HepG2 (cell line): ENCODE data around the gene SUN1. TPM values are rescaled to one million over a fixed set of nuclear protein-coding genes. Genes with fewer than 3 reads are reported as not detected.
A peak's percentile ranks its signal among the peaks of the same experiment; 100 is the strongest.

Experiments used
- ARNT2 ChIP-seq: sonication (generic); formaldehyde crosslinking; IDR thresholded peaks from 2 replicates; pipeline ENCODE4 v1.8.0; 2022; ENCODE audit warnings: mild to moderate bottlenecking, low read depth, missing genetic modification reagents, moderate library complexity
- BATF2 ChIP-seq: sonication (generic); formaldehyde crosslinking; IDR thresholded peaks from 2 replicates; pipeline ENCODE4 v1.8.0; 2022; ENCODE audit warnings: mild to moderate bottlenecking, missing genetic modification reagents, moderate library complexity
- CBFB ChIP-seq: sonication (generic); formaldehyde crosslinking; IDR thresholded peaks from 2 replicates; pipeline ENCODE4 v1.4.0; 2020; ENCODE audit warnings: missing genetic modification reagents
- CBX1 ChIP-seq: IDR thresholded peaks from one replicate; pipeline ENCODE4 v1.6.1; 2016; ENCODE audit warnings: antibody characterized with exemption, low read depth
- DNMT1 ChIP-seq: sonication (generic); formaldehyde crosslinking; IDR thresholded peaks from 2 replicates; pipeline ENCODE4 v1.5.1; 2020; ENCODE audit warnings: mild to moderate bottlenecking, missing genetic modification reagents
- EP300 ChIP-seq, 3 experiments: sonication (generic) in 1 of 3; formaldehyde crosslinking in 1 of 3; IDR thresholded peaks; 2 replicates each; pipeline versions ENCODE4 v1.5.1 to v1.6.1; 2011 to 2020; ENCODE audit warnings: low read depth in 2 of 3, low read length in 2 of 3, borderline replicate concordance in 1 of 3, improper control_type of control experiment in 1 of 3, mild to moderate bottlenecking in 1 of 3, missing genetic modification reagents in 1 of 3, moderate library complexity in 1 of 3
- ERF ChIP-seq: IDR thresholded peaks from 2 replicates; pipeline ENCODE4 v1.6.1; 2018; ENCODE audit warnings: missing biosample characterization, missing genetic modification reagents
- MXD3 ChIP-seq: IDR thresholded peaks from 2 replicates; pipeline ENCODE4 v1.6.1; 2016; ENCODE audit warnings: mild to moderate bottlenecking, missing biosample characterization, missing genetic modification reagents
- TOPORS ChIP-seq: sonication (generic); formaldehyde crosslinking; IDR thresholded peaks from 2 replicates; pipeline ENCODE4 v1.8.0; 2023; ENCODE audit warnings: mild to moderate bottlenecking, missing genetic modification reagents
- U2AF2 ChIP-seq: fragments of 200-400 bp; formaldehyde crosslinking; IDR thresholded peaks from 2 replicates; pipeline ENCODE4 v1.6.1; 2017; ENCODE audit warnings: low read depth, mild to moderate bottlenecking, low read length
- ZFX ChIP-seq: sonication (generic); formaldehyde crosslinking; IDR thresholded peaks from 2 replicates; pipeline ENCODE4 v1.4.0; 2020; ENCODE audit warnings: mild to moderate bottlenecking, low read depth, missing genetic modification reagents, moderate library complexity
- ZGPAT ChIP-seq: IDR thresholded peaks from 2 replicates; pipeline ENCODE4 v1.6.1; 2016; ENCODE audit warnings: mild to moderate bottlenecking
- ZNF138 ChIP-seq: sonication (generic); formaldehyde crosslinking; IDR thresholded peaks from 2 replicates; pipeline ENCODE4 v1.5.0; 2020; ENCODE audit warnings: mild to moderate bottlenecking, low read depth, missing genetic modification reagents
- ZNF235 ChIP-seq: sonication (generic); formaldehyde crosslinking; IDR thresholded peaks from 2 replicates; pipeline ENCODE4 v1.8.1; 2023; ENCODE audit warnings: mild to moderate bottlenecking, missing genetic modification reagents, borderline replicate concordance
- ZNF274 ChIP-seq: sonication (generic); formaldehyde crosslinking; IDR thresholded peaks from 2 replicates; pipeline ENCODE4 v1.5.1; 2020; ENCODE audit warnings: mild to moderate bottlenecking, missing genetic modification reagents
- ZNF333 ChIP-seq: sonication (generic); formaldehyde crosslinking; IDR thresholded peaks from 2 replicates; pipeline ENCODE4 v1.4.0; 2020; ENCODE audit warnings: mild to moderate bottlenecking, missing genetic modification reagents, borderline replicate concordance
- ZNF672 ChIP-seq: sonication (generic); formaldehyde crosslinking; IDR thresholded peaks from 2 replicates; pipeline ENCODE4 v1.8.1; 2022; ENCODE audit warnings: missing genetic modification reagents
- ZNF678 ChIP-seq: sonication (generic); formaldehyde crosslinking; IDR thresholded peaks from 2 replicates; pipeline ENCODE4 v1.4.0; 2020; ENCODE audit warnings: mild to moderate bottlenecking, missing genetic modification reagents
- ZNF737 ChIP-seq: sonication (generic); formaldehyde crosslinking; IDR thresholded peaks from 2 replicates; pipeline ENCODE4 v1.5.0; 2020; ENCODE audit warnings: missing genetic modification reagents, mild to moderate bottlenecking, borderline replicate concordance
- polyA plus RNA-seq, 8 experiments: library from polyadenylated mRNA; depleted of rRNA in 3 of 8; stranded (reverse) in 7 of 8; unstranded in 1 of 8; fragments of >200 nt; fragmentation: Illumina TruSeq in 4 of 8; extraction: Trizol in 4 of 8; gene quantifications; 2 replicates each; pipeline versions ENCODE4 v1.2.1 to v1.2.3, GENCODE V29; 2011 to 2016; ENCODE audit warnings: low read depth in 4 of 8, missing spikeins in 1 of 8, mixed read lengths in 1 of 8; ENCODE audit not compliant: insufficient read depth in 1 of 8
- total RNA-seq, 5 experiments: library from RNA; depleted of rRNA; stranded (reverse); fragments of >200 nt; fragmentation: Illumina TruSeq; extraction: Trizol; gene quantifications; 2 replicates each; pipeline ENCODE4 v1.2.3, GENCODE V29; 2016; ENCODE audit warnings: low read depth in 1 of 5
- TF ChIP-seq, protein P1 (sequence below): sonication (generic); formaldehyde crosslinking; IDR thresholded peaks from 2 replicates; pipeline ENCODE4 v1.9.0; 2022; ENCODE audit warnings: low read depth, missing genetic modification reagents
- TF ChIP-seq, protein P2 (sequence below), 2 experiments: fragments of 450-650 bp in 1 of 2; sonication (generic) in 1 of 2; formaldehyde crosslinking; IDR thresholded peaks; 2 replicates each; pipeline versions ENCODE4 v1.5.0 to v1.8.0; 2020 to 2022; ENCODE audit warnings: mild to moderate bottlenecking in 1 of 2, missing genetic modification reagents in 1 of 2
- TF ChIP-seq, protein P3 (sequence below): sonication (generic); formaldehyde crosslinking; IDR thresholded peaks from 2 replicates; pipeline ENCODE4 v1.4.0; 2020; ENCODE audit warnings: mild to moderate bottlenecking, missing genetic modification reagents

The SUN1 gene
- total and polyA plus RNA-seq, 2 of the 13 experiments (the other 11 are each of a cell fraction or from before 2014, with no cell fraction given), result 47.0 to 126 TPM

- TF ChIP-seq, protein P1, sequence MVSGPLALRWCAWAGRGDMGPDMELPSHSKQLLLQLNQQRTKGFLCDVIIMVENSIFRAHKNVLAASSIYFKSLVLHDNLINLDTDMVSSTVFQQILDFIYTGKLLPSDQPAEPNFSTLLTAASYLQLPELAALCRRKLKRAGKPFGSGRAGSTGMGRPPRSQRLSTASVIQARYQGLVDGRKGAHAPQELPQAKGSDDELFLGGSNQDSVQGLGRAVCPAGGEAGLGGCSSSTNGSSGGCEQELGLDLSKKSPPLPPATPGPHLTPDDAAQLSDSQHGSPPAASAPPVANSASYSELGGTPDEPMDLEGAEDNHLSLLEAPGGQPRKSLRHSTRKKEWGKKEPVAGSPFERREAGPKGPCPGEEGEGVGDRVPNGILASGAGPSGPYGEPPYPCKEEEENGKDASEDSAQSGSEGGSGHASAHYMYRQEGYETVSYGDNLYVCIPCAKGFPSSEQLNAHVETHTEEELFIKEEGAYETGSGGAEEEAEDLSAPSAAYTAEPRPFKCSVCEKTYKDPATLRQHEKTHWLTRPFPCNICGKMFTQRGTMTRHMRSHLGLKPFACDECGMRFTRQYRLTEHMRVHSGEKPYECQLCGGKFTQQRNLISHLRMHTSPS, result no peak; the same call in 1 of the 2 replicates
- TF ChIP-seq MXD3 (CRISPR knock-in tag) (peak; percentile 73; the same call in 1 of the 2 replicates), ZFX (CRISPR knock-in tag) (peak; percentile 66; the same call in 1 of the 2 replicates), DNMT1 (0 out of 2 replicates have a peak, but pooled peaks have one; percentile 69), ZGPAT (peak; percentile 75), U2AF2 (no peak), BATF2 (CRISPR knock-in tag) (no peak), ZNF672 (CRISPR knock-in tag) (no peak), ZNF678 (CRISPR knock-in tag) (0 out of 2 replicates have a peak, but pooled peaks have one; percentile 34), ERF (CRISPR knock-in tag) (peak; percentile 19), EP300 (IDR thresholded peaks at IDR 0.05; ENCODE audit: low read depth in 2 of 2, low read length in 2 of 2) (0 out of 4 replicates have a peak, but pooled peaks of 1 of the 2 experiments have one; percentile 16), EP300 (CRISPR knock-in tag; IDR thresholded peaks at IDR 0.05; ENCODE audit: borderline replicate concordance) (peak; percentile 49; the same call in 1 of the 2 replicates), ZNF138 (CRISPR knock-in tag) (0 out of 2 replicates have a peak, but pooled peaks have one; percentile 63), ZNF235 (CRISPR knock-in tag) (peak; percentile 78; the same call in 1 of the 2 replicates), ZNF333 (CRISPR knock-in tag) (peak; percentile 77), CBX1 (peak; percentile 88), ZNF737 (CRISPR knock-in tag) (no peak), ZNF274 (peak; percentile 86; the same call in 1 of the 2 replicates), TOPORS (CRISPR knock-in tag) (no peak; the same call in 1 of the 2 replicates), CBFB (CRISPR knock-in tag) (peak; percentile 27; the same call in 1 of the 2 replicates), ARNT2 (peak; percentile 83)
- TF ChIP-seq, protein P2, sequence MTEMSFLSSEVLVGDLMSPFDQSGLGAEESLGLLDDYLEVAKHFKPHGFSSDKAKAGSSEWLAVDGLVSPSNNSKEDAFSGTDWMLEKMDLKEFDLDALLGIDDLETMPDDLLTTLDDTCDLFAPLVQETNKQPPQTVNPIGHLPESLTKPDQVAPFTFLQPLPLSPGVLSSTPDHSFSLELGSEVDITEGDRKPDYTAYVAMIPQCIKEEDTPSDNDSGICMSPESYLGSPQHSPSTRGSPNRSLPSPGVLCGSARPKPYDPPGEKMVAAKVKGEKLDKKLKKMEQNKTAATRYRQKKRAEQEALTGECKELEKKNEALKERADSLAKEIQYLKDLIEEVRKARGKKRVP (CRISPR knock-in tag; IDR thresholded peaks at IDR 0.05), result no peak
- TF ChIP-seq, protein P3, sequence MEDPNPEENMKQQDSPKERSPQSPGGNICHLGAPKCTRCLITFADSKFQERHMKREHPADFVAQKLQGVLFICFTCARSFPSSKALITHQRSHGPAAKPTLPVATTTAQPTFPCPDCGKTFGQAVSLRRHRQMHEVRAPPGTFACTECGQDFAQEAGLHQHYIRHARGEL (CRISPR knock-in tag), result peak; percentile 56; the same call in 1 of the 2 replicates
These were observed 44.0 kb downstream of the SUN1 start, which contains the start of gene GET4 (continued) for GRCh38 chr7:876077-876971.
